ENCODE data around the gene TMEM165.

The TMEM165 gene

DNA sequence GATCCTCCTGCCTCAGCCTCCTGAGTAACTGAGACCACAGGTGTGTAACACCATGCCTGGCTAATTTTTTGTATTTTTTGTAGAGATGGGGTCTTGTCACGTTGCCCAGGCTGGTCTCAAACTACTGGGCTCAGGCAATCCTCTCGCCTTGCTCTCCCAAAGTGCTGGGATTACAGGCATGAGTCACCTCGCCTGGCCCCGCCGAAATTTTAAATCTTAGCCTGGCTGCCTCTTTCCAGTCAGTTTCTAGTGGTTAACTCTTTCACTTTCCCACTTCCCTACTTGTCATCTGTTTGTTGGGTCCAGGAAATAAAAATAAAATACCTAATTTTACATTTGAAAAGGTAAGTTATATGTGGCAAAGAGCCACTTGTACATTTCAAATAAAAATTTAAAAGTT lies 62.4 kb downstream of the TMEM165 start:
- DNase-seq (ENCODE audit: low spot score): no peak

DNA sequence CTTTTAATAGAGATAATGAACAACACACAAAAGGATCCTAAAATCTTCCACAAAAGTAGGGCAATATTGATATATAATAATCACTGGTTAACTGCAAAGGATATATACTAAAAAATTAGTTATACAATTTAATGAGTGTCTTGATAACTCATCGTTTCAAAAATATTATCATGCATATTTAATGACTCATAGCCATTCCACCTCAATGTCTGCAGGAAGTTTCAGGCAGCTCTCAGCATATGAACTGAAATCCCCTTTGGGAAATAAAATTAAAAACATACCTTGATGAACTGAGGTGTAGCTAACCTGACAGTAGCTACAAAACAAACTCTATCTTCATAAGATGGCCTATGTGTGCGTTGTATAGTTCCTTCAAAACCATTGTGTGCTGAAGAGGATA lies 62.9 kb downstream of the TMEM165 start:
- DNase-seq (ENCODE audit: low spot score): no peak

DNA sequence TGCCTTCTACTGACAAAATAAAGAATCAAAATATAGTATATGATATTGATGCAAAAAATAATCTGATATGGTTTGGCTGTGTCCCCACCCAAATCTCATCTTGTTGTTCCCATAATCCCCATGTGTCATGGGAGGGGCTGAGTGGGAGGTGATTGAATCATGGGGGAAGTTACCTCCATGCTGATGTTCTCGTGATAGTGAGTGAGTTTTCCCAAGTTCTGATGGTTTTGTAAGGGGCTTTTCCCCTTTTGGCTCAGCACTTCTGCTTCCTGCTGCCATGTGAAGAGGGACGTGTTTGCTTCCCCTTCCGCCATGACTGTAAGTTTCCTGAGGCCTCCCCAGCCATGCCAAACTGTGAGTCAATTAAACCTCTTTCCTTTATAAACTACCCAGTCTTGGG lies 70.2 kb downstream of the TMEM165 start:
- no peak for DNase-seq (ENCODE audit: low spot score)

DNA sequence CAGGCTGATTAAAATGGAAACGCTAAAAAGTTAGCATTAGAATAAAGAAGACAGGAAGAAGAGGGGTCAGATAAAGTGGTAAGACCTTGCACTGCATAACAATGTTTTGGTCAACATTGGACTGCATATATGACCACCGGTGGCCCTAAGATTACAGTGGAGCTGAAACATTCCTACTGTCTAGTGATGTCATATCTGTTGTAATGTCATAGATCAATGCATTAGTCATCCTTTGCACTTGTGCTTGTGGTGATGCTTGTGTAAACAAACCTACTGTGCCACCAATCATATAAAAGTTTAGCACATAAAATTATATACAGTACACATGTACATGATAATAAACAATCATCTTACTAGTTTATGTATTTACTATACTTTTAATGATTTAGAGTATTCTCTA lies 73.0 kb downstream of the TMEM165 start:
- no peak for DNase-seq (ENCODE audit: low spot score)

DNA sequence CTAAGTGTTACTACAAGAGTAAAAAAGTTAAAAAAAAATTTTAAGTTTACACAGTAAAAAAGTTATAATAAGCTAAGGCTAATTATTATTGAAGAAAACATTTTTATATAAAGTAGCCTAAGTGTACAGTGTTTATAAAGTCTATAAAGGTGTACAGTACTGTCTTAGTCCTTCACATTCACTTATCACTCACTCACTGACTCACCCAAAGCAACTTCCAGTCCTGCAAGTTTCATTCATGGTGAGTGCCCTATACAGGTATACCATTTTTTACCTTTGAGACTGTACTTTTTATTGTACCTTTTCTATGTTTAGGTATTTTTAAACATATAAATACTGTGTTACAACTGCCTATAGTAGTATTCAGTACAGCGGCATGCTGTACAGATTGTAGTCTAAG lies 74.2 kb downstream of the TMEM165 start:
- no peak for DNase-seq (ENCODE audit: low spot score)
